Measurements from ENCODE around the gene TIMP1. TPM values are rescaled to one million over a fixed set of nuclear protein-coding genes. Genes with fewer than 3 reads are reported as not detected.
A peak's percentile ranks its signal among the peaks of the same experiment; 100 is the strongest.

Gene TIMP1
- 100 to 1,000 TPM; 377 to 605 TPM for total RNA-seq
- long read RNA-seq, transcript TIMP1-201 (6 exons, 892 nt) = major isoform, 30 of 31 reads
- long read RNA-seq, partial matches to known transcripts = 0 of 31 reads
- long read RNA-seq, other reads (novel, unspliced or antisense) = 0 of 31 reads

- peak; percentile 94 for DNase-seq
- ATAC-seq = peak; percentile 93 to 95
- intact Hi-C loops (cut with DNase I) = no loop called here
Measured at GRCh38 chrX:47581731-47582647, at the start of gene TIMP1. Gene TIMP1 (plus strand): TSS chrX:47582436. CDS start chrX:47583416, 980 bp downstream.

GRCh38 chrX:47539860-47540259 is 42.4 kb upstream of the TIMP1 start:
- no peak for DNase-seq
- intact Hi-C loops (cut with DNase I) = no loop called here
- ATAC-seq = peak in 1 of 2 donors; percentile 9

- peak; percentile 73 for DNase-seq
- ATAC-seq = peak; percentile 99 to 100
- intact Hi-C loops (cut with DNase I) = no loop called here
Measured at GRCh38 chrX:47540754-47541538, 41.3 kb upstream of the TIMP1 start.

GRCh38 chrX:47543496-47543895 is 38.7 kb upstream of the TIMP1 start:
- intact Hi-C loops (cut with DNase I) = no loop called here
- ATAC-seq (no peak), DNase-seq (no peak)

- ATAC-seq = peak; percentile 94 to 96
Measured at GRCh38 chrX:47556045-47556623, 26.1 kb upstream of the TIMP1 start.

GRCh38 chrX:47558436-47558835 is 23.8 kb upstream of the TIMP1 start:
- no peak for DNase-seq
- ATAC-seq = no peak
- intact Hi-C loops (cut with DNase I) = no loop called here

More at GRCh38 chrX:47556045-47556623, 26.1 kb upstream of the TIMP1 start:
- intact Hi-C loops (cut with DNase I) = no loop called here
- peak; percentile 90 for DNase-seq

GRCh38 chrX:47560179-47560933 is 21.9 kb upstream of the TIMP1 start:
- no peak for ATAC-seq
- intact Hi-C loops (cut with DNase I) = loop anchor here (5.0 to 10.0 kb wide), 2 partner anchors 64 to 82 kb away; partner anchors contain the start of gene CFP (in 1 of the 2)
- no peak for DNase-seq

- intact Hi-C loops (cut with DNase I) = loop anchor here (5.0 to 10.0 kb wide), 2 partner anchors 64 to 81 kb away; partner anchors contain the start of gene CFP (in 1 of the 2)
- DNase-seq (peak; percentile 97), ATAC-seq (peak; percentile 95 to 96)
Measured at GRCh38 chrX:47560934-47561658, 21.1 kb upstream of the TIMP1 start, which contains the start of gene ARAF. Gene ARAF (plus strand): TSS chrX:47561205. CDS start chrX:47562968, 1,763 bp downstream.

- intact Hi-C loops (cut with DNase I) = loop anchor here (5.0 to 10.0 kb wide), 2 partner anchors 63 to 81 kb away; partner anchors contain the start of gene CFP (in 1 of the 2)
- ATAC-seq (no peak), DNase-seq (no peak)
Measured at GRCh38 chrX:47561659-47562151, 20.5 kb upstream of the TIMP1 start.

- DNase-seq (no peak), ATAC-seq (no peak)
- intact Hi-C loops (cut with DNase I) = loop anchor here (5.0 to 10.0 kb wide), 2 partner anchors 62 to 80 kb away; partner anchors contain the start of gene CFP (in 1 of the 2)
Measured at GRCh38 chrX:47562615-47563243, 19.5 kb upstream of the TIMP1 start.

GRCh38 chrX:47563801-47564315 is 18.4 kb upstream of the TIMP1 start:
- intact Hi-C loops (cut with DNase I) = loop anchor here (5.0 to 10.0 kb wide), 2 partner anchors 61 to 78 kb away; partner anchors contain the start of gene CFP (in 1 of the 2)
- ATAC-seq (no peak), DNase-seq (no peak)

GRCh38 chrX:47564438-47565085 is 17.7 kb upstream of the TIMP1 start:
- intact Hi-C loops (cut with DNase I) = loop anchor here (5.0 to 10.0 kb wide), 2 partner anchors 60 to 78 kb away; partner anchors contain the start of gene CFP (in 1 of the 2)
- ATAC-seq = no peak
- DNase-seq = no peak

GRCh38 chrX:47566841-47567240 is 15.4 kb upstream of the TIMP1 start:
- ATAC-seq (no peak), DNase-seq (no peak)
- intact Hi-C loops (cut with DNase I) = loop anchor here in 1 of 2 donors (10.0 kb wide), 1 partner anchor 58 kb away; the partner anchor contains the start of gene CFP

- intact Hi-C loops (cut with DNase I) = loop anchor here in 1 of 2 donors (10.0 kb wide), 1 partner anchor 56 kb away; the partner anchor contains the start of gene CFP
- no peak for DNase-seq
- no peak for ATAC-seq
Measured at GRCh38 chrX:47568656-47569295, 13.5 kb upstream of the TIMP1 start.

GRCh38 chrX:47570794-47571193 is 11.4 kb upstream of the TIMP1 start:
- intact Hi-C loops (cut with DNase I) = no loop called here
- ATAC-seq (no peak), DNase-seq (no peak)

Data from left cardiac atrium (tissue), 4 donors.